Esophagus squamous epithelium (tissue), 5 donors: Measurements from ENCODE around the gene CIDEC. TPM values are rescaled to one million over a fixed set of nuclear protein-coding genes. Genes with fewer than 3 reads are reported as not detected.
"Not testable (repeated sequence)": the region's sequence is repeated elsewhere in the genome, so short reads cannot be mapped to it uniquely, and the experiment has no call there.

ENCODE experiments used
- DNase-seq: peaks from one replicate; lab custom pipeline; 2025; lab: John Stamatoyannopoulos, UW
- H3K27ac ChIP-seq, 4 donors: fragments of 200-600 bp; sonication (generic); one replicate each; pipeline ENCODE4 v1.5.1; 2016 to 2019; ENCODE audit warnings: mild to moderate bottlenecking in 1 of 4
- H3K27me3 ChIP-seq, 4 donors: fragments of 200-600 bp; sonication (generic); 1 replicate in 3 of 4; 2 replicates in 1 of 4; pipeline versions ENCODE4 v1.5.1 to v1.6.0; 2017 to 2021; ENCODE audit warnings: antibody characterized with exemption in 1 of 4
- H3K36me3 ChIP-seq, 3 donors: fragments of 200-600 bp; sonication (generic); one replicate each; pipeline ENCODE4 v1.5.1; 2016 to 2019
- H3K4me1 ChIP-seq, 3 donors: fragments of 200-600 bp; sonication (generic); one replicate each; pipeline ENCODE4 v1.5.1; 2017 to 2019
- H3K4me3 ChIP-seq, 4 donors: fragments of 200-600 bp; sonication (generic); 1 replicate in 3 of 4; 2 replicates in 1 of 4; pipeline ENCODE4 v1.5.1; 2016 to 2019; ENCODE audit warnings: mild to moderate bottlenecking in 2 of 4, moderate library complexity in 1 of 4
- H3K9me3 ChIP-seq, 3 donors: fragments of 200-600 bp; sonication (generic); one replicate each; pipeline ENCODE4 v1.5.1; 2016 to 2019
- POLR2A ChIP-seq, 4 donors: fragments of 450-650 bp; IDR thresholded peaks; one replicate each; pipeline ENCODE4 v1.6.1; 2017; ENCODE audit warnings: antibody characterized with exemption in 4 of 4, mild to moderate bottlenecking in 4 of 4, moderate library complexity in 3 of 4
- WGBS, 2 donors: methylation state at CpG; one replicate each; pipeline ENCODE4 v1.1.5; 2018; 5-methylcytosine and 5-hydroxymethylcytosine counted together
- intact Hi-C: fragments of 100-400 bp; cut with DNase I; formaldehyde crosslinking; loops from one replicate; pipeline ENCODE4 v1.15.0; 2022
- total RNA-seq, 4 donors: library from RNA; depleted of rRNA; stranded (reverse); fragments of >200 nt; gene quantifications; one replicate each; pipeline ENCODE4 v1.1.0, GENCODE V29; 2016
- TF ChIP-seq, protein P1 (sequence below), 6 experiments: fragments of 450-650 bp in 4 of 6; fragments of 200-600 bp in 2 of 6; sonication (generic) in 2 of 6; IDR thresholded peaks; one replicate each; pipeline ENCODE4 v1.5.1; 2016 to 2019; ENCODE audit warnings: antibody characterized with exemption in 6 of 6, mild to moderate bottlenecking in 4 of 6, moderate library complexity in 4 of 6
- donor health status: DM: yes; HTN: yes; CAD: no.

The CIDEC gene
- total RNA-seq, 4 donors from 2014 or later = not detected

DNA sequence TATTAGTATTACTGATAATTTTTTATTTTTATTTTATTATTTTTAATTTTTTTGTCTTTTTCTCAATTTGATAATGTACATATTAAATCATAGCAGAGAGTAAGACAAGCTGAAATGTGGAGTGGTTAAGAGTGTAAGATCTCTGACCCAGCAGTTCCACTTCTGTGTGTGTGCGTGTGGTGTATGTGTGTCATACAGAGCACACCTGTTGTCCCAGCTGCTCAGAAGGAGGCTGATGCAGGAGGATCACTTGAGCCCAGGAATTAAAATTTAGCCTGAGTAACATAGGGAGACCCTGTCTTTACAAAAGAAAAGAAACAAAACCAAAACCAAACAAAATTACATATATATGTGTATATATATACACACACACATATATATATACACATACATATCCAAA is 1.4 kb upstream of the CIDEC start:
- peaks cover 0 to 13% (median 3%) of the 10 kb centered on the region in 3 donors for H3K4me1 ChIP-seq
- 78 to 100% methylated on average over 1 of the region's 1 CpG for whole genome bisulfite sequencing, 2 donors
- no peaks in the 10 kb centered on the region for H3K27me3 ChIP-seq
- DNase-seq = no peak
- no peak overlapping the region for H3K27ac ChIP-seq
- TF ChIP-seq POLR2A (IDR thresholded peaks at IDR 0.05) = no peak
- TF ChIP-seq, protein P1, sequence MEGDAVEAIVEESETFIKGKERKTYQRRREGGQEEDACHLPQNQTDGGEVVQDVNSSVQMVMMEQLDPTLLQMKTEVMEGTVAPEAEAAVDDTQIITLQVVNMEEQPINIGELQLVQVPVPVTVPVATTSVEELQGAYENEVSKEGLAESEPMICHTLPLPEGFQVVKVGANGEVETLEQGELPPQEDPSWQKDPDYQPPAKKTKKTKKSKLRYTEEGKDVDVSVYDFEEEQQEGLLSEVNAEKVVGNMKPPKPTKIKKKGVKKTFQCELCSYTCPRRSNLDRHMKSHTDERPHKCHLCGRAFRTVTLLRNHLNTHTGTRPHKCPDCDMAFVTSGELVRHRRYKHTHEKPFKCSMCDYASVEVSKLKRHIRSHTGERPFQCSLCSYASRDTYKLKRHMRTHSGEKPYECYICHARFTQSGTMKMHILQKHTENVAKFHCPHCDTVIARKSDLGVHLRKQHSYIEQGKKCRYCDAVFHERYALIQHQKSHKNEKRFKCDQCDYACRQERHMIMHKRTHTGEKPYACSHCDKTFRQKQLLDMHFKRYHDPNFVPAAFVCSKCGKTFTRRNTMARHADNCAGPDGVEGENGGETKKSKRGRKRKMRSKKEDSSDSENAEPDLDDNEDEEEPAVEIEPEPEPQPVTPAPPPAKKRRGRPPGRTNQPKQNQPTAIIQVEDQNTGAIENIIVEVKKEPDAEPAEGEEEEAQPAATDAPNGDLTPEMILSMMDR (IDR thresholded peaks at IDR 0.05) = no peak
- intact Hi-C loops = no loop called here
- H3K4me3 ChIP-seq = no peak overlapping the region
- no peaks in the 10 kb centered on the region for H3K36me3 ChIP-seq
- H3K9me3 ChIP-seq = no peaks in the 10 kb centered on the region

DNA sequence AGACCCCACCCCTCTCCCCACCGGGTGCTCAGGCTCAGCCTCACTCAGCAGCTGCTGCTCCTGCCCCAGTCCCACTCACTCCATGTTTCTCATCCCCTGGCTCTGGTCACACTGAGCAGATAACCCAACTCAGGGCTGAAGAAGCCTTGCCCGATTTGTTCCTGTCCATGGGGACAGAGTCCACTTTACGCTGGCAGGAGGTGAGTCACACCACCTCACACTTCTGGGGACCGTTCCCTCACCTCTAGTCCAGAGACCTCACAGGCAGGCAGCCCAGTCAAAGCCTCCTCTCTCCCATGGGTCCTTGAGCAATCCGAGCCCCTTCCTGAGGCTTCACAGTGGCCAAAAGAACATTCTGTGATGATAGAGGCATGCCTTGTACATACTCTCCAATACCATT is 1.4 kb downstream of the CIDEC start:
- H3K9me3 ChIP-seq = no peaks in the 10 kb centered on the region
- intact Hi-C loops = no loop called here
- 78 to 89% methylated on average over 3 to 5 of the region's 5 CpGs for WGBS, 2 donors
- no peaks in the 10 kb centered on the region for H3K36me3 ChIP-seq
- no peaks in the 10 kb centered on the region for H3K27me3 ChIP-seq
- H3K27ac ChIP-seq = no peak overlapping the region
- peaks cover 0 to under 1% (median 0%) of the 10 kb centered on the region in 3 donors for H3K4me1 ChIP-seq
- DNase-seq = no peak
- TF ChIP-seq, protein P1 (IDR thresholded peaks at IDR 0.05) = no peak
- TF ChIP-seq POLR2A (IDR thresholded peaks at IDR 0.05) = no peak
- no peak overlapping the region for H3K4me3 ChIP-seq

DNA sequence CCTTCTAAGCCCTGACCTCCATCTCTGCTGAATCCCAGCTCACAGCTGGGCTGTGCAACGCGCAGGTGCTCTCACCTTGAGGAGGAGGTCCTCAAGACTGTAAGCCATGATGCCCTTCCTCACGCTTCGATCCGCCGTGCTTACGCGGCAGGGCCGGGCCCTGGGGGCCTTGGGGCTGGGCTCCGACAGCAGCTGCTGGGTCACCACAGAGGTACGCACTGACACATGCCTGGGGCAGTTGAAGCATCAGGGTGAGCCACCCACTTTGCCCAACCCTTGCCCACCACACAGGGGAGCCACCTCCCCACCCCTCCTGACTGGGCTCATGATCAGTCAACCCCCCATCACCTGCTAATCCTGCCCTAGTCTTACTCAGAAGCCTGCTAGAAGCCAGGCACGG is 3.1 kb downstream of the CIDEC start:
- TF ChIP-seq, protein P1 (IDR thresholded peaks at IDR 0.05) = no peak
- TF ChIP-seq POLR2A (IDR thresholded peaks at IDR 0.05) = no peak
- no peaks in the 10 kb centered on the region for H3K9me3 ChIP-seq
- H3K4me1 ChIP-seq = no peaks in the 10 kb centered on the region
- DNase-seq = no peak
- WGBS, 2 donors = 88 to 95% methylated on average over 11 of the region's 12 CpGs
- no peak overlapping the region for H3K27ac ChIP-seq
- H3K4me3 ChIP-seq = no peak overlapping the region
- no peaks in the 10 kb centered on the region for H3K27me3 ChIP-seq
- intact Hi-C loops = no loop called here
- H3K36me3 ChIP-seq = no peaks in the 10 kb centered on the region

DNA sequence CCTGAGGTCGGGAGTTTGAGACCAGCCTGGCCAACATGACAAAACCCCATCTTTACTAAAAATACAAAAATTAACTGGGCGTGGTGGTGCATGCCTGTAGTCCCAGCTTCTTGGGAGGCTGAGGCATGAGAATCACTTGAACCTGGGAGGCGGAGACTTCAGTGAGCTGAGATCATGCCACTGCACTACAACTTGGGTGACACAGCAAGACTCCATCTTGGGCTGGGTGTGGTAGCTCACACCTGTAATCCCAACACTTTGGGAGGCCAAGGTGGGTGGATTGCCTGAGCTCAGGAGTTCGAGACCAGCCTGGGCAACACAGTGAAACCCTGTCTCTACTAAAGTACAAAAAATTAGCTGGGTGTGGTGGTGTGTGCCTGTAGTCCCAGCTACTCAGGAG is 3.8 kb downstream of the CIDEC start:
- H3K4me1 ChIP-seq, intact Hi-C loops, H3K9me3 ChIP-seq, H3K36me3 ChIP-seq, H3K27me3 ChIP-seq, H3K4me3 ChIP-seq, H3K27ac ChIP-seq, DNase-seq: not testable (repeated sequence)
- WGBS, 2 donors = 63 to 85% methylated on average over 2 to 3 of the region's 4 CpGs

DNA sequence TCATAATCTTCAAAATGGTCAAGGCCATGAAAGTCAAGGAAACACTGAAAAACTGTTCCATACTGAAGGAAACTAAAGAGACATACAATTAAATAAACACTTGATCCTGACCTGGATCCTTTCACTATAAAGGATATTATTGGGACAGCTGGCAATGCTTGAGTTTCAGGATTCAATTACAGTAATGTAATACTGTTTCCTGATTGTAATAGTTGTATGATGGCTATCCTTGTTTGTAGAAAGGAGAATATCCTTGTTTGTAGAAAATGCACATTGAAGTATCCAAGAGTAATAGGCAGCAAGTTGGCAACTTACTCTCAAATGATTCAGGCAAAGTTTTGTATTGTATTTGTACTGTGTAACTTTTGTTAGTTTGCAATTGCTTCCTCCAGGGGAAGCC is 4.6 kb downstream of the CIDEC start:
- Histone ChIP-seq H3K27me3 (no peaks in the 10 kb centered on the region), H3K27ac (no peak overlapping the region), H3K4me3 (no peak overlapping the region), H3K9me3 (no peaks in the 10 kb centered on the region), H3K36me3 (no peaks in the 10 kb centered on the region), H3K4me1 (no peaks in the 10 kb centered on the region)
- intact Hi-C loops = no loop called here
- DNase-seq = no peak
- TF ChIP-seq, protein P1 (IDR thresholded peaks at IDR 0.05) = no peak
- TF ChIP-seq POLR2A (IDR thresholded peaks at IDR 0.05) = no peak

DNA sequence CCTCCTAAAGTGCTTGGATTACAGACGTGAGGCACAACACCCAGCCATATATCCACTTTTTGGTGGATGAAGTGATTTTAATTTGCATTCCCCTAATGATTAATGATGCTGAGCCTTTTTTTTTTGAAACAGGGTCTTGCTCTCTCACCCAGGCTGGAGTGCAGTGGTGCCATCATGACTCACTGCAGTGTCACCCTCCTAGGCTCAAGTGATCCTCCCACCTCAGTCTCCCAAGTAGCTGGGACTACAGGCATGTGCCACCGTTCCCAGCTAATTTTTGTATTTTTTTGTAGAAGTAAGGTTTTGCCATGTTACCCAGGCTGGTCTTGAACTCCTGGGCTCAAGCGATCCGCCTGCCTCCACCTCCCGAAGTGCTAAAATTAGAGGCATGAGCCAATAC is 8.0 kb downstream of the CIDEC start:
- H3K36me3 ChIP-seq, H3K9me3 ChIP-seq, H3K27ac ChIP-seq, intact Hi-C loops, H3K4me3 ChIP-seq, DNase-seq, H3K4me1 ChIP-seq, H3K27me3 ChIP-seq: not testable (repeated sequence)
- 93 to 95% methylated on average over 5 of the region's 5 CpGs for WGBS, 2 donors
